ENCODE data around the gene KNCN.

Gene KNCN

GRCh38 chr1:46522184-46522968, 29.1 kb downstream of the KNCN start:
- DNase-seq = peak; percentile 58 to 67

- no peak for DNase-seq
Observed at GRCh38 chr1:46521414-46521813, 30.0 kb downstream of the KNCN start.

GRCh38 chr1:46520063-46520911, 31.2 kb downstream of the KNCN start:
- DNase-seq = no peak

- no peak for DNase-seq
Observed at GRCh38 chr1:46519209-46519608, 32.2 kb downstream of the KNCN start.

- no peak for DNase-seq
Observed at GRCh38 chr1:46517932-46518498, 33.4 kb downstream of the KNCN start.

- DNase-seq = no peak
Observed at GRCh38 chr1:46517010-46517600, 34.3 kb downstream of the KNCN start.

- no peak for DNase-seq
Observed at GRCh38 chr1:46516200-46516950, 35.1 kb downstream of the KNCN start.

GRCh38 chr1:46515576-46515975, 35.9 kb downstream of the KNCN start:
- DNase-seq = no peak

GRCh38 chr1:46513536-46513935, 37.9 kb downstream of the KNCN start:
- DNase-seq = no peak

GRCh38 chr1:46512792-46513190, 38.7 kb downstream of the KNCN start:
- DNase-seq = no peak

GRCh38 chr1:46512135-46512791, 39.2 kb downstream of the KNCN start:
- no peak for DNase-seq

- no peak for DNase-seq
Observed at GRCh38 chr1:46510998-46511365, 40.5 kb downstream of the KNCN start.

- no peak for DNase-seq
Observed at GRCh38 chr1:46510341-46510997, 41.0 kb downstream of the KNCN start.

GRCh38 chr1:46508757-46509156, 42.7 kb downstream of the KNCN start:
- DNase-seq = no peak

- no peak for DNase-seq
Observed at GRCh38 chr1:46506470-46507219, 44.8 kb downstream of the KNCN start.

GRCh38 chr1:46503421-46503820, 48.0 kb downstream of the KNCN start:
- DNase-seq = no peak

GRCh38 chr1:46501528-46501927, 49.9 kb downstream of the KNCN start:
- DNase-seq = no peak

GRCh38 chr1:46497665-46498064, 53.8 kb downstream of the KNCN start:
- DNase-seq = no peak

- DNase-seq = no peak
Observed at GRCh38 chr1:46497020-46497419, 54.4 kb downstream of the KNCN start.

- DNase-seq = no peak
Observed at GRCh38 chr1:46496505-46496904, 54.9 kb downstream of the KNCN start.

- DNase-seq = no peak
Observed at GRCh38 chr1:46495778-46496177, 55.7 kb downstream of the KNCN start.
